K562 (cell line): ENCODE measurements around the gene SIRPB1. TPM values are rescaled to one million over a fixed set of nuclear protein-coding genes. Genes with fewer than 3 reads are reported as not detected.

Source experiments
- ATAC-seq: fragments of 200-7000 bp; cut with Tn5 transposase; 3 replicates; pipeline ENCODE4 v1.9.1; 2020; ENCODE audit warnings: moderate library complexity
- BruUV-seq: library from RNA; stranded (reverse); fragments of 400-500 nt; replicated peaks from 2 replicates; lab custom pipeline; 2021; lab: Mats Ljungman, UMichigan
- CTCF ChIA-PET: fragments of 300-600 bp; formaldehyde crosslinking; extraction: SDS; loops from one replicate; lab custom pipeline; 2021; ENCODE audit warnings: low intra/inter-chr PET ratio; lab: Yijun Ruan, JAX
- POLR2A ChIA-PET: fragments of 300-600, 350-650 bp; sonication (Branson Sonifier 250); formaldehyde crosslinking; extraction: SDS; loops from one replicate; lab custom pipeline; 2021; ENCODE audit warnings: antibody characterized with exemption, inconsistent platforms; lab: Yijun Ruan, JAX
- DNase-seq, 4 experiments: peaks; one replicate each; pipeline versions ENCODE4 v3.0.0 to v3.0.0-alpha.2; 2011 to 2018; ENCODE audit warnings: low spot score in 3 of 4, mixed read lengths in 3 of 4; ENCODE audit errors: extremely low read depth in 1 of 4
- FAIRE-seq: peaks from 2 replicates; lab custom pipeline; 2011; peaks lifted over from hg19 to GRCh38; lab: Jason Lieb, UNC
- H2AFZ ChIP-seq: 2 replicates; pipeline ENCODE4 v1.6.0; 2011; ENCODE audit warnings: low read depth, low read length, control low read depth, inconsistent platforms
- H3K27ac ChIP-seq: fragments of 200-600 bp; 3 replicates; pipeline ENCODE4 v1.8.0; 2011; ENCODE audit warnings: low read depth, mild to moderate bottlenecking, control low read depth, inconsistent platforms, low read length, moderate library complexity, mixed read lengths; ENCODE audit errors: extremely low read depth
- H3K27me3 ChIP-seq, 2 experiments: fragments of 300-600 bp in 1 of 2; 2 replicates in 1 of 2; 3 replicates in 1 of 2; pipeline versions ENCODE4 v1.6.0 to v1.8.0; 2011; ENCODE audit warnings: inconsistent platforms in 2 of 2, low read length in 2 of 2, mild to moderate bottlenecking in 1 of 2, mixed read lengths in 1 of 2, moderate library complexity in 1 of 2; ENCODE audit not compliant: control insufficient read depth in 2 of 2, insufficient read depth in 2 of 2
- H3K36me3 ChIP-seq: fragments of 300-600 bp; 3 replicates; pipeline ENCODE4 v1.8.0; 2011; ENCODE audit warnings: mild to moderate bottlenecking, low read length, inconsistent platforms; ENCODE audit not compliant: control insufficient read depth, insufficient read depth
- H3K4me1 ChIP-seq, 2 experiments: fragments of 200-600 bp in 1 of 2; replicated peaks in 1 of 2; 2 replicates in 1 of 2; 3 replicates in 1 of 2; pipeline versions ENCODE4 v1.5.1 to v1.8.0; 2011; ENCODE audit warnings: inconsistent platforms in 2 of 2, low read length in 2 of 2, mild to moderate bottlenecking in 1 of 2, mixed read lengths in 1 of 2, moderate library complexity in 1 of 2; ENCODE audit not compliant: control insufficient read depth in 2 of 2, insufficient read depth in 2 of 2
- H3K4me2 ChIP-seq: 2 replicates; pipeline ENCODE4 v1.6.1; 2011; ENCODE audit warnings: low read length, control low read depth, inconsistent platforms, mixed read lengths; ENCODE audit not compliant: insufficient read depth
- H3K4me3 ChIP-seq: fragments of 200-600 bp; sonication (generic), shearing (Covaris generic); 2 replicates; pipeline ENCODE4 v1.5.1; 2016; ENCODE audit warnings: control low read depth, inconsistent platforms
- H3K79me2 ChIP-seq: fragments of 200-600 bp; 3 replicates; pipeline ENCODE4 v1.8.0; 2011; ENCODE audit warnings: low read length, inconsistent platforms; ENCODE audit not compliant: control insufficient read depth, insufficient read depth
- H3K9ac ChIP-seq, 2 experiments: 2 replicates each; pipeline versions ENCODE4 v1.6.0 to v1.6.1; 2011; ENCODE audit warnings: low read depth in 2 of 2, low read length in 2 of 2, control low read depth in 1 of 2, inconsistent platforms in 1 of 2, mild to moderate bottlenecking in 1 of 2, mixed read lengths in 1 of 2; ENCODE audit not compliant: insufficient read depth in 1 of 2
- H3K9me1 ChIP-seq: one replicate; pipeline ENCODE4 v1.6.0; 2011; ENCODE audit warnings: inconsistent platforms, mild to moderate bottlenecking, low read length, moderate library complexity; ENCODE audit not compliant: control insufficient read depth, insufficient read depth
- H3K9me3 ChIP-seq: replicated peaks from 2 replicates; pipeline ENCODE4 v1.5.1; 2011; ENCODE audit warnings: low read depth, low read length, inconsistent platforms; ENCODE audit not compliant: control insufficient read depth, insufficient read depth
- H4K20me1 ChIP-seq: replicated peaks from 2 replicates; pipeline ENCODE4 v1.6.1; 2011; ENCODE audit warnings: low read length, inconsistent platforms, mixed read lengths; ENCODE audit not compliant: control insufficient read depth, insufficient read depth
- EP400 ChIP-seq: fragments of 450-650 bp; IDR thresholded peaks from 2 replicates; pipeline ENCODE4 v1.6.1; 2017; ENCODE audit warnings: antibody characterized with exemption, mild to moderate bottlenecking, moderate library complexity
- KLF1 ChIP-seq: fragments of 450-650 bp; IDR thresholded peaks from 2 replicates; pipeline ENCODE4 v1.6.1; 2016; ENCODE audit warnings: missing genetic modification characterization, missing compliant biosample characterization
- PRPF4 ChIP-seq: fragments of 200-400 bp; formaldehyde crosslinking; IDR thresholded peaks from one replicate; pipeline ENCODE4 v1.6.1; 2017; ENCODE audit warnings: low read length, low read depth, mild to moderate bottlenecking; ENCODE audit not compliant: insufficient read depth, poor library complexity, severe bottlenecking
- RBBP5 ChIP-seq: fragments of 200-600 bp; sonication (generic); IDR thresholded peaks from 2 replicates; pipeline ENCODE4 v1.6.1; 2012; ENCODE audit warnings: borderline replicate concordance, mild to moderate bottlenecking, low read length, control low read depth, inconsistent platforms; ENCODE audit not compliant: insufficient read depth, poor library complexity, severe bottlenecking
- RBM34 ChIP-seq: fragments of 200-400 bp; formaldehyde crosslinking; IDR thresholded peaks from 2 replicates; pipeline ENCODE4 v1.6.1; 2018; ENCODE audit warnings: low read length, borderline replicate concordance; ENCODE audit not compliant: insufficient read depth
- SRSF9 ChIP-seq: fragments of 200-400 bp; formaldehyde crosslinking; IDR thresholded peaks from 2 replicates; pipeline ENCODE4 v1.6.1; 2017; ENCODE audit warnings: low read depth, low read length, borderline replicate concordance
- WHSC1 ChIP-seq: IDR thresholded peaks from one replicate; pipeline ENCODE4 v1.6.1; 2012; ENCODE audit warnings: low read length, control low read depth, inconsistent platforms
- ZNF12 ChIP-seq: sonication (generic); formaldehyde crosslinking; IDR thresholded peaks from 2 replicates; pipeline ENCODE4 v1.4.0; 2020; ENCODE audit warnings: mild to moderate bottlenecking, missing genetic modification reagents
- ZNF57 ChIP-seq: fragments of 450-650 bp; formaldehyde crosslinking; IDR thresholded peaks from 2 replicates; pipeline ENCODE4 v1.4.0; 2020; ENCODE audit warnings: mild to moderate bottlenecking, moderate library complexity
- ZNF584 ChIP-seq: fragments of 200-800 bp; sonication (Bioruptor generic); IDR thresholded peaks from 2 replicates; pipeline ENCODE4 v1.6.1; 2016; ENCODE audit warnings: low read depth, mild to moderate bottlenecking, missing genetic modification characterization, missing compliant biosample characterization
- ZNF695 ChIP-seq: fragments of 450-650 bp; formaldehyde crosslinking; IDR thresholded peaks from 2 replicates; pipeline ENCODE4 v1.4.0; 2020; ENCODE audit warnings: mild to moderate bottlenecking, moderate library complexity
- ZSCAN29 ChIP-seq: fragments of 450-650 bp; IDR thresholded peaks from 2 replicates; pipeline ENCODE4 v1.6.1; 2017
- WGBS: fragments of 100-300 bp; shearing (Covaris generic); methylation state at CpG from one replicate; pipeline ENCODE4 v1.1.6; 2016; ENCODE audit warnings: low coverage, mixed read lengths; ENCODE audit not compliant: insufficient coverage; ENCODE audit errors: missing lambda C conversion rate; 5-methylcytosine and 5-hydroxymethylcytosine counted together
- in situ Hi-C: fragments of 300-500 bp; cut with MboI; formaldehyde crosslinking; loops from 4 replicates; pipeline ENCODE4 v1.15.0; 2018; ENCODE audit warnings: inconsistent platforms, mixed read lengths
- intact Hi-C: fragments of 100-400 bp; cut with micrococcal nuclease; formaldehyde crosslinking; loops from 2 replicates; pipeline ENCODE4 v1.14.2; 2022
- polyA plus RNA-seq, 8 experiments: library from polyadenylated mRNA; depleted of rRNA in 4 of 8; stranded (reverse) in 5 of 8; unstranded in 3 of 8; fragments of >200 nt; fragmentation: Nextera tagmentation in 2 of 8; fragmentation: Illumina TruSeq in 1 of 8; extraction: Ambion mirVana in 2 of 8; extraction: Trizol in 1 of 8; gene quantifications; 2 replicates each; pipeline versions ENCODE4 v1.2.1 to v1.2.3, GENCODE V29; 2011 to 2014; ENCODE audit warnings: inconsistent platforms in 1 of 8, missing spikeins in 1 of 8
- total RNA-seq, 7 experiments: library from RNA; depleted of rRNA in 6 of 7; stranded (reverse); fragments of >200 nt in 6 of 7; fragmentation: Illumina TruSeq in 2 of 7; extraction: Trizol in 2 of 7; gene quantifications; 2 replicates each; pipeline versions ENCODE4 v1.2.1 to v1.2.3, GENCODE V29; 2011 to 2021; ENCODE audit warnings: low replicate concordance in 1 of 7
- TF ChIP-seq, protein P1 (sequence below): fragments of 450-650 bp; formaldehyde crosslinking; IDR thresholded peaks from 2 replicates; pipeline ENCODE4 v1.4.0; 2022; ENCODE audit warnings: missing genetic modification characterization
- TF ChIP-seq, protein P2 (sequence below), 3 experiments: IDR thresholded peaks in 2 of 3; conservative IDR thresholded peaks in 1 of 3; 2 replicates each; pipeline ENCODE4 v1.5.1; 2011 to 2012; ENCODE audit warnings: low read length in 3 of 3, mild to moderate bottlenecking in 3 of 3, control low read depth in 2 of 3, improper control_type of control experiment in 1 of 3, inconsistent platforms in 1 of 3, low read depth in 1 of 3, mixed read lengths in 1 of 3, moderate library complexity in 1 of 3; ENCODE audit not compliant: insufficient read depth in 2 of 3
- TF ChIP-seq, protein P3 (sequence below): IDR thresholded peaks from 2 replicates; pipeline ENCODE4 v1.6.1; 2012; ENCODE audit warnings: low read depth, low read length, improper control_type of control experiment, borderline replicate concordance
- TF ChIP-seq, protein P4 (sequence below): fragments of 250-450 bp; sonication (Bioruptor Pico); IDR thresholded peaks from 2 replicates; pipeline ENCODE4 v1.8.0; 2021; ENCODE audit warnings: moderate library complexity, mild to moderate bottlenecking, inconsistent platforms
- TF ChIP-seq, protein P5 (sequence below): sonication (generic); formaldehyde crosslinking; IDR thresholded peaks from 2 replicates; pipeline ENCODE4 v1.8.1; 2023; ENCODE audit warnings: mild to moderate bottlenecking, missing genetic modification reagents, moderate library complexity

SIRPB1 gene
- total and polyA plus RNA-seq, 9 of the 15 experiments (the other 6 are each of a cell fraction or from before 2014, with no cell fraction given), result not detected

DNA sequence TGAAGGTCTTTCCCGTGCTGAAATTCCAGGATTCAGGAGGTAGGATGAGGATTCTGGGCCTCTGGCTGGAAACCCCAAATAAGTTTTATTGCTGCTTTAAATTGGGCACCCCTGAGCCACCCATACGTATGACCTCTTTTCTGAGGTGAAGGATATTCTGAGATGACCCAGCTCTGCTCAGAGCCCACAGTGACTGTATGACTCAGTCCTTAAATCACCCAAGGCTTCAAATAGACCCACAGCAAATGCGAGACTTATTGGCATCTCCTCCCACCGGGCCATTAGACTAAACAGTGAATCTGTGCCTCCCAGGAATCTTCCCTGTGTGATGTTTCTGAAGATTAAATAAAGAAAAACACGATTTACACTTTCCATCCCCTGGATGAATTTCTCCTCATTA lies 28.3 kb upstream of the SIRPB1 start:
- no peaks in the 10 kb centered on the region for H3K9me1 ChIP-seq
- no peak for DNase-seq
- no TSS peak for BruUV-seq
- CTCF ChIA-PET, result no interaction called here
- no peaks in the 10 kb centered on the region for H3K36me3 ChIP-seq
- H3K9me3 ChIP-seq, result no peaks in the 10 kb centered on the region
- no peak overlapping the region for H2AFZ ChIP-seq
- H4K20me1 ChIP-seq, result no peaks in the 10 kb centered on the region
- no peak overlapping the region for H3K27ac ChIP-seq
- ATAC-seq, result no peak
- intact Hi-C loops (no loop called here), in situ Hi-C loops (no loop called here)
- H3K79me2 ChIP-seq, result no peaks in the 10 kb centered on the region
- no peak for FAIRE-seq
- H3K27me3 ChIP-seq, result peaks cover 0 to 28% of the 10 kb centered on the region in 2 experiments; a peak in 3 of 5 replicates
- no peak overlapping the region for H3K4me3 ChIP-seq
- no peaks in the 10 kb centered on the region for H3K4me1 ChIP-seq
- H3K4me2 ChIP-seq, result no peak overlapping the region
- WGBS, result 5% methylated on average over 5 of the region's 5 CpGs
- POLR2A ChIA-PET, result no interaction called here
- H3K9ac ChIP-seq, result no peak overlapping the region
- TF ChIP-seq, protein P1, sequence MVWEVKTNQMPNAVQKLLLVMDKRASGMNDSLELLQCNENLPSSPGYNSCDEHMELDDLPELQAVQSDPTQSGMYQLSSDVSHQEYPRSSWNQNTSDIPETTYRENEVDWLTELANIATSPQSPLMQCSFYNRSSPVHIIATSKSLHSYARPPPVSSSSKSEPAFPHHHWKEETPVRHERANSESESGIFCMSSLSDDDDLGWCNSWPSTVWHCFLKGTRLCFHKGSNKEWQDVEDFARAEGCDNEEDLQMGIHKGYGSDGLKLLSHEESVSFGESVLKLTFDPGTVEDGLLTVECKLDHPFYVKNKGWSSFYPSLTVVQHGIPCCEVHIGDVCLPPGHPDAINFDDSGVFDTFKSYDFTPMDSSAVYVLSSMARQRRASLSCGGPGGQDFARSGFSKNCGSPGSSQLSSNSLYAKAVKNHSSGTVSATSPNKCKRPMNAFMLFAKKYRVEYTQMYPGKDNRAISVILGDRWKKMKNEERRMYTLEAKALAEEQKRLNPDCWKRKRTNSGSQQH (CRISPR knock-in tag), result no peak
- TF ChIP-seq RBM34 (no peak), SRSF9 (no peak), PRPF4 (no peak), WHSC1 (no peak), KLF1 (no peak), ZSCAN29 (no peak), ZNF12 (CRISPR knock-in tag) (no peak), ZNF695 (CRISPR knock-in tag) (no peak), ZNF584 (CRISPR knock-in tag) (no peak), ZNF57 (CRISPR knock-in tag) (no peak), RBBP5 (no peak), EP400 (no peak)
- TF ChIP-seq, protein P2, sequence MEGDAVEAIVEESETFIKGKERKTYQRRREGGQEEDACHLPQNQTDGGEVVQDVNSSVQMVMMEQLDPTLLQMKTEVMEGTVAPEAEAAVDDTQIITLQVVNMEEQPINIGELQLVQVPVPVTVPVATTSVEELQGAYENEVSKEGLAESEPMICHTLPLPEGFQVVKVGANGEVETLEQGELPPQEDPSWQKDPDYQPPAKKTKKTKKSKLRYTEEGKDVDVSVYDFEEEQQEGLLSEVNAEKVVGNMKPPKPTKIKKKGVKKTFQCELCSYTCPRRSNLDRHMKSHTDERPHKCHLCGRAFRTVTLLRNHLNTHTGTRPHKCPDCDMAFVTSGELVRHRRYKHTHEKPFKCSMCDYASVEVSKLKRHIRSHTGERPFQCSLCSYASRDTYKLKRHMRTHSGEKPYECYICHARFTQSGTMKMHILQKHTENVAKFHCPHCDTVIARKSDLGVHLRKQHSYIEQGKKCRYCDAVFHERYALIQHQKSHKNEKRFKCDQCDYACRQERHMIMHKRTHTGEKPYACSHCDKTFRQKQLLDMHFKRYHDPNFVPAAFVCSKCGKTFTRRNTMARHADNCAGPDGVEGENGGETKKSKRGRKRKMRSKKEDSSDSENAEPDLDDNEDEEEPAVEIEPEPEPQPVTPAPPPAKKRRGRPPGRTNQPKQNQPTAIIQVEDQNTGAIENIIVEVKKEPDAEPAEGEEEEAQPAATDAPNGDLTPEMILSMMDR (IDR thresholded peaks at IDR 0.05 in 2 of 3, conservative IDR thresholded peaks at IDR 0.05 in 1 of 3; ENCODE audit: insufficient read depth in 2 of 3, low read depth in 1 of 3, low read length in 3 of 3), result no peak
- TF ChIP-seq, protein P3, sequence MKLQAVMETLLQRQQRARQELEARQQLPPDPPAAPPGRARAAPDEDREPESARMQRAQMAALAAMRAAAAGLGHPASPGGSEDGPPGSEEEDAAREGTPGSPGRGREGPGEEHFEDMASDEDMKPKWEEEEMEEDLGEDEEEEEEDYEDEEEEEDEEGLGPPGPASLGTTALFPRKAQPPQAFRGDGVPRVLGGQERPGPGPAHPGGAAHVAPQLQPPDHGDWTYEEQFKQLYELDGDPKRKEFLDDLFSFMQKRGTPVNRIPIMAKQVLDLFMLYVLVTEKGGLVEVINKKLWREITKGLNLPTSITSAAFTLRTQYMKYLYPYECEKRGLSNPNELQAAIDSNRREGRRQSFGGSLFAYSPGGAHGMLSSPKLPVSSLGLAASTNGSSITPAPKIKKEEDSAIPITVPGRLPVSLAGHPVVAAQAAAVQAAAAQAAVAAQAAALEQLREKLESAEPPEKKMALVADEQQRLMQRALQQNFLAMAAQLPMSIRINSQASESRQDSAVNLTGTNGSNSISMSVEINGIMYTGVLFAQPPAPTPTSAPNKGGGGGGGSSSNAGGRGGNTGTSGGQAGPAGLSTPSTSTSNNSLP, result no peak
- TF ChIP-seq, protein P4, sequence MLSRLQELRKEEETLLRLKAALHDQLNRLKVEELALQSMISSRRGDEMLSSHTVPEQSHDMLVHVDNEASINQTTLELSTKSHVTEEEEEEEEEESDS (CRISPR knock-in tag), result no peak
- TF ChIP-seq, protein P5, sequence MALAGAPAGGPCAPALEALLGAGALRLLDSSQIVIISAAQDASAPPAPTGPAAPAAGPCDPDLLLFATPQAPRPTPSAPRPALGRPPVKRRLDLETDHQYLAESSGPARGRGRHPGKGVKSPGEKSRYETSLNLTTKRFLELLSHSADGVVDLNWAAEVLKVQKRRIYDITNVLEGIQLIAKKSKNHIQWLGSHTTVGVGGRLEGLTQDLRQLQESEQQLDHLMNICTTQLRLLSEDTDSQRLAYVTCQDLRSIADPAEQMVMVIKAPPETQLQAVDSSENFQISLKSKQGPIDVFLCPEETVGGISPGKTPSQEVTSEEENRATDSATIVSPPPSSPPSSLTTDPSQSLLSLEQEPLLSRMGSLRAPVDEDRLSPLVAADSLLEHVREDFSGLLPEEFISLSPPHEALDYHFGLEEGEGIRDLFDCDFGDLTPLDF (CRISPR knock-in tag), result no peak
